Activated CD8-positive, alpha-beta memory T cell treated with anti-CD3 and anti-CD28 coated beads for 48 hours (primary cell): ENCODE results near the gene C10orf90.

Source experiments
- DNase-seq, 3 experiments: peaks; one replicate each; pipeline ENCODE4 v3.0.0-alpha.2; 2020; ENCODE audit warnings: low read depth in 2 of 3, low spot score in 2 of 3

Gene C10orf90

DNA sequence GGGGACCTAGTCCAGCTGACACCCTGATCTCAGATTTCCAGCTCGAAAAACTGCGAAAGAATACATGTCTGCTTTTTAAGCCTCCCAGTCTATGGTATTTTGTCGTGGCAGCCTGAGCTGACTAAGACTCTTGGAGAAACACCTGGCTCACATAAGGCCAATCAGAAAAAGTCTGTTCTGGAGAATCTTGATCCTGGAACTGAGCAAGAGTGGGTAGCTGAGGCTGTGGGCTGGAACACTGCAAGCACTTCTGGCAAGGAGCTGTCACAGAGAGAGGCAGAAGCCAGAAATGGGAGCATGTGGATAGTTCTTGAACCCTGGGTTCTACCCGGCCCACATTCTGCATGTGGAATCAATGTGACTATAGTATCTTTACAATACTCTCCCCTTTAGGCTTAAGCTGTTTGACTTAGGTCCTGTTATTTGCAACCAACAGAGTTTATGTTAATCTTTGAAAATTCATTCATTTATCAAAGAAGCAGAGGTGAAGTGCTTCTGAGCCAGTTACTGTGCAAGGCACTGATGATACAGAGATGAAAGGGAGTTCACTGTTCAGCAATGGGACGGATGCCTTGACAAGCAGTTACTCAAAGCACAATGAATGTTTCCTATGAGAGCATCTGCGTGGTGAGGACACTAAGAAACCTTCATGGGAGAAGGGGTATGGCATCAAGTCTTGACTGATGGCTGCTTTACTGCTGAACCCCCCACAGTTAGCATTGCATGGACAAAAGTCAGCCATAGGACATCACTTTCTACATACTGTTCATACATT lies 4.4 kb upstream of the C10orf90 start:
- DNase-seq: no peak

DNA sequence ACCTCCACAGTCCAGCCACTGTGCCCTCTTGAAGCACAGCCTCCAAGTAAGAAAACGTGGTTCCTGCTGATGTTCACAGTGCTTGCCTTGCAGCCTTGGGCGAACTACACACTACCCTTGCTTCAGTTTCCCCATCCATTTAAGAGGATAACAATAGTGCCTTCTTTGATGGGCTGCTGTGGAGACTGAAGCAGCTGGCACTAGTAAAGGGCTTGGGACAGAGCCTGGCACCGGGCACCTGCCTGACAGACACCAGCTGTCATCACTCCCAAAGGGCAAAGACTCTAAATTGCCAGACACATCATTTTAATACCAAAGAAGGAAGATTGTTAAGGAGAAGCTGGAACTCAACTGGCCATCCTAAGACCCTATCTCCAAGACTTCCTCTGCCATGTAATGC lies 3.1 kb upstream of the C10orf90 start:
- DNase-seq: no peak

DNA sequence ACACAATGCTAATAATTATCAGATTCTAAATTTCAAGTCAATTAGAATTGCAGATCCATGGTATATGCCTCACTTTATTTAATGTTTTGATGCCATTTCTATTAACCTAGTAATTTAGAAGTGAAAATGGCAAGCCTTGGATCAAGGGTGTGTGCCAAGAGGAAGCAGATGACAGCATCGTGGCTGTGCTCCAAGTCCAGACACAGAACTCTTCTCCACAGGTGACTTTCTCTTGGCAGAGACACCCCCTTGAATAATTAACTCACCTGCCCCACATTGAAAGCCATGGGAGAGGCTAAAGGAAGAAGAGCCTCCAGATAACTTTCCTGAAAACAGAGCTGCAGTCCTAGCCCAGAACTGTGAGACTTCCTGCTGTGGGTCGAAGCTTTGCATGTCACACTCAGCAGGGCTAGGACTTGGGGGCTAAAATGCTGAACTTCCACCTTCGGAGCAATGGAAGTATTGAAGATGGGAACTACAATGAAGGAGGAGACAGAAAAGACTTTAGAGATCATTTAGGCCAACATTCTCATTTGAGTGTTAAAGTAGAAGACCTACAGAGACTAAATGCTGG lies 996 bp upstream of the C10orf90 start:
- no peak for DNase-seq

DNA sequence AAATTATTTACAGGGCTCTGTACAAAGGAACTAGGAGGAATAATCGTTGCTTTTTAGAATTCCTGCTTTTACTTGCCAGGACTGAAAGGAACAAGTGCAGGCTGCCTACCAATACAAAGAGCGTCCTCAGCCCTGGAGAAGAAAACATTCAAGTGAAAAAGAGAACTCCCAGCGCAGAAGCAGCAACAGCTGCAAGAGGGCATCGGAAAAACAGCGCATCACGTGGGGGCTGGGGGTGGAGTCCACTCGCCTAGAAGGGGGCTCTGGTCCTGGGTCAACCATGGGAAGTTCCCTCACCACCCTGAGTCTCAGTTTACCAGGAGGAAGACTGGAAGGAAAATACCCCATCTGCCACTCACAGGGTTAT lies 385 bp upstream of the C10orf90 start:
- DNase-seq: no peak

DNA sequence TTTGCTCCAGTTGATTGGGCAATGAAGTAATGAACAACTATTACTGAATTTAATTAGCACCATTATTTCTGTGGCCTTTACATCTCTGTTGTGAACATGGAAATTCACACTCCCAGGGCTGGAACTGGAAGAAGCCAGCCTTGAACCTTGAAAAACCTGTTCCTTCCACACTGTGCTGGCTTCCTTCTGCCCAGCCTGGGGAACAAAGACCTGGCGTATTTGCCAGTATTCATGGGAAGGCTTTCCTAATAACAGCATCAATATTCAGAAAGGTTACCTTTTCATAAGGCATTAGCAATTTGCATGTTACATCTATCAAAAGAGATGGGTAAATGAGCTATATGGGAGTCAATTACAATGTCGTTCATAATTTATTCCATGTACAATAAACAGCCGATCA lies 1.3 kb downstream of the C10orf90 start:
- no peak for DNase-seq

DNA sequence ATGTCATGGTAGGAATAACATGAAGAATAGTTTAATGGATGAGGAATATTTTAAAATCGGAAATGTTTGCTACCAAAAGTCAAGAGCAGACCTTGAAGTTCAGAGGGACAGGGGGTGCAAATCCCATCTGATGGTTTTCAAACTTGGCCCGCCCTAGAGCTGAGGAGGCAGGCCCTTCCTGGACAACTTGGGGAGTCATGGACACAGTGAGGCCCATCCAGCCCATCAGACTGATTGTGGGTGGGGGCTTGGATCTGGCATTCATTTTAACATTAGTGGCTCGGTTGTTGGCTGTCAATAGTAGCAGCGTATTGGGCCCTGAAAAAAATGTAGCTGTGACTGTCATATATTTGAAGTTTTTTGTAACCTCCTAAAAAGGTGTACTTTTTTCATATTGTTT lies 2.0 kb downstream of the C10orf90 start:
- no peak for DNase-seq

DNA sequence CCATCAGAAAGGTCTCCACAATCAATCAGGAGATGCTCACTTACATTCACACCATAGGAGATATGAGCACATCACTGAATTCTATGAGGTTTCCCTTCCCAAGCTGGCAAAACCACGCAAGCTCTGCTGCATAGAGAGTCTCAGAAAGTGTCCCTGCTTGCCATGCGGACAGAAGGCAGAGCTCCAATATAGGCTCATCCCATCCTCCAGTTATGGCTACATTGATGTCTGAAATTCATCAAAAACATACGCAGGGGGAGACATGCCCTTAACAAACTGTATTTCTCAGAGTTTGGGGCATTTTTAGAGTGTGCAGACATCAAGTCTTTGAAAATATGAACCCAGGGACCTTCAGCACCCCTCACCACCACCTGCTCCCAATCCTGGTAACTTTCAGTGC lies 2.9 kb downstream of the C10orf90 start:
- DNase-seq: no peak

DNA sequence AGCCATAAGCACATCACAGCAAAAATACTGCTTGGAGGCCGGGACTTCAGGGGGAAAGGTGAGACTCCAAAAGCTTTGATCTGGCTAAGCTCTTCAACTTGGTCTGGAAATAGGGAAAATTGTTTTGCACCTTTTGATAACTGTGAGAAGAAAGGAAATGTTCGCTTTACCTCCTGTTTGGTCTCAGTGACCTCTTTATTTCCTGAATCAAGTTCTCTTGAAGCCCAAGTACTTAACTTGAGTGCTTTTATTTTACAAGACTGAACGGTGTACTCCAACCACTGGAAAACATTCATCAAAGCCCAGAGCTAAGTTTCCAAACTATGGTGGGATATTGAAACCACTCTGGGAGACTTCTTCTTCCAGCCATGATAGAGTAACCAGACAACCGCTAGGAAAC lies 5.3 kb downstream of the C10orf90 start:
- no peak for DNase-seq

DNA sequence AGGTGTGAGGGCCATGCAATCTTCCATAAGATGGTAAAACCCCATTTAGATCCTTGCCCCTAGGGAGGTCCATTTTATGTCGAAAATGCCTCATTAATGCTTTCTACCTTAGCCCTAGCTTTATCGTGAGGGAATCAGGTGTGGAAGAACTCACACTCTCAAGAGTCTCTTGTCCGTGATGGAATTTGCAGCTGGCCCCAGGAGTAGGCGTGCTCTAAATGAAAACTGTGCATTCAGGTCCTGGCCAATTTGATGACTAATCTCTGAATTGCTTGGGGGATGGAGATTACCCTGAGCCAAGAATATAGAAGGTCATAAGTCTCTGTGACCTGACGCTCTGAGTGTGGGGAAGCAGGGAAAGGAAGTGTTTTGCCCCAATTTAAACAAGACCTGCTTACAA lies 6.6 kb downstream of the C10orf90 start:
- no peak for DNase-seq

DNA sequence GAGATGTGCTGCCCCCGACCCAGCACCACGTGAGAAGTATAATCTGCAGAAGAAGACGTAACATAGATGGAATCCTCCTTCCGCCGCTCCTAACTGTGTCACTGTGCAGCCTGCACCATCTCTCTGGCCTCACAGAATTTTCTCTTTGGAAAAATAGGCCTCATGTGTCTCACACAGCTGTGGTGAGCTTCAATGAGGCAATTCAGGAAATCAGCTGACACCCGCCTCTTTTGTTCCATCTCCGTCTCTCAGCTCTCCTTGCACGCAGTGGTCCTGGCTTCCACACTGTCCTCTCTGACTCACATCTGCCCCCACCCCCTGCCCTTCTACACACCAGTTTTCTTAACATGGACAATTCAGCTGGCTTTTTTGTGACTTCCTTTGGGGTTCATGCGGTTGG lies 7.2 kb downstream of the C10orf90 start:
- DNase-seq: peak in 1 of 3 experiments; percentile 0

DNA sequence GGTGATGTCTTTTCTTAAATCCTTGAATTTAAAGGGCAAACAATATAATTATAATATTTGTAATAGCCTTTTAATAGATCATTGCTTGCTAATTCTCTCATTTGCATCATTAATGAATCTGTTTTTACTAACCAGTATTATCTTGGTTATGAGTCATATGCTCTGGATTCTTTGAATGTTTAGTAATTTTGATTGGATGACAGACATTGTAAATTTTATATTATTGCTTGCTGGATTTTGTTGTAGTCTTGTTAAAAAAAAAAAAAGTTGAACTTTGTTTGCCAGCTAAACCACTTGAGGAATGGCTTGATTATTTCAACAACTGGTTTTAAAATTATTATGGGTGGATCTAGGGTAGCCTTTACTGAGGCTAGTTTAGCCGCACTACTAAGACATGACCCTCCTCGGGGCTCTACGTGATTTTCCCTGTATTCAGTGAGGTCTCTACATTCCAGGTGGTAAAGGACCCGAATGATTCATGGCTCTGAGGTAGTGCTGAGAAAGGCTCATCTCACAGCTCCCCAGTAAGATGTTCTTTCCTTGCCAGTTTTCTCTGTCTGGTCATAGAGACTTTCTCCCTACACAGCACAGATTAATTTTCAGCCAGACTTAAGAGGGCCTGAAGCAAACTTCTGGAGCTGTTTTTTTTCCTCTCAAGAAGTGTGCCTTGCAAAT lies 8.5 kb downstream of the C10orf90 start:
- DNase-seq: no peak

DNA sequence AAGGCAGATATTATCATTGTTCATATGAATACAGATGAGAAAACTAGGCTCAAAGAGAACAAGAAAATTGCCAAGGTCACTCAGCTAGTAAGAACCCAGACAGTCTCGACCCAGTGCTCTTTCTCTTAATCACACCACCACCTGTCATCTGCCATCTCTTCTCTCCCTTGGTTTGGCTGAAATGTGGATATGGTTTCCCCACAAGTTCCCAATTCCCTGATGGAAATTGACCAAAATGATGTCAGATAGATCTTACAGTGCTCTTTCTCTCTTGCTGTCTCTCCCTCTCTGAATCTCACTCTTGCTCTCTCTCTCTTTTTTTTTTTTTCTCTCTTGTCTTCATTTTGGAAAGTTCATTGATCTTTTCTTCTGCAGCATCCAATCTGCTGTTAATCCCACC lies 9.1 kb downstream of the C10orf90 start:
- DNase-seq: no peak

DNA sequence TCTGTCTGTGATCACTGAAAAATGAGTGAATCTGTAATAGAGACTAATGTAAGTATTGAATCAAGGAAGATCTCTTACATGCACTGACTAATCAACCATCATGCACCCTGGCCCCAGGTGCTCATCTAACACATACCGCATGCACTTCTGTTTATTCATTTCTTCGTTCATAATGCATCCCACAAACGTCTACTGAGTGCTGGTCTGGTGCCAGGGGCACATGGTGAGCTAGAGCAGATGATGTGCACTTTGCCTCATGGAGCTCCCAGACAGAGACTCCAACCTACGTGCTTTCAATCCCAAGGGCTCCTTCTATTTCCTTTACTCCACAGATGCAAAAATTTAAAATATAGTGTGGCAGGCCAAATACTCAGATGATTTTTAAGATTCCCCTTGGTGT lies 10.7 kb downstream of the C10orf90 start:
- DNase-seq: no peak

DNA sequence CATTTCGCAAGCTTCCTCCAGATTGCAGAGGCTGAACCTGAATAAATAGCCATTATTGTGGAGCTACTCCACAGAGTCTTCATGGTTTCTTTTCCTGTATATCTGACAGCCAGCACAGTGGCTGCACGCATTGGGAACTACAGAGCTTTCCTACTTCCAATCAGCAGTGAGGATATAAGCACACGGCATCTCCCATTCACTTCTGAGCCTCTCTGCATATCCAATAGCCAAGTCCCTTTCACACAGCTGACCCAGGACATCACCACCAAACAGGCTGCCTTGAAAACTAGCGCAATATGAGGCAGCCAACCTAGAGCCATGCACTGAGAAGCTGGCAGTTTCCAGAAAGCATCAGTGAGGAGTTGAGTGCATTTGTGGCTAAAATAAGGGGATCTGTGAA lies 11.6 kb downstream of the C10orf90 start:
- no peak for DNase-seq

DNA sequence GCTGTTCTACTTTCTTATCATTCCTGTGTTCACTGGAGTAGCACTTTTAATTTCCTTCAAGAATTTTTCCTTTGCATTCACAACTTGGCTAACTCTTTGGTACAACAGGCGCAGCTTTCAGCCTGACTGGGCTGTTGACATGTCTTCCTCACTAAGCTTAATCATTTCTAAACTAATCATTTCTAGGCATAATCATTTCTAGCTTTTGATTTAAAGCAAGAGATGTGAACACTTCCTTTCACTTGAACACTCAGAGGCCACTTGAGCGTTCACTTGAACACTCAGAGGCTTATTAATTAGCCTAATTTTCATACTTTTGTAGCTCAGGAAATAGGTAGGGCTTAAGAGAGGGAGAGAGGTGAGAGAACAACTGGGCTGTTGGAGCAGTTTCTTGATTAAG lies 15.9 kb downstream of the C10orf90 start:
- no peak for DNase-seq

DNA sequence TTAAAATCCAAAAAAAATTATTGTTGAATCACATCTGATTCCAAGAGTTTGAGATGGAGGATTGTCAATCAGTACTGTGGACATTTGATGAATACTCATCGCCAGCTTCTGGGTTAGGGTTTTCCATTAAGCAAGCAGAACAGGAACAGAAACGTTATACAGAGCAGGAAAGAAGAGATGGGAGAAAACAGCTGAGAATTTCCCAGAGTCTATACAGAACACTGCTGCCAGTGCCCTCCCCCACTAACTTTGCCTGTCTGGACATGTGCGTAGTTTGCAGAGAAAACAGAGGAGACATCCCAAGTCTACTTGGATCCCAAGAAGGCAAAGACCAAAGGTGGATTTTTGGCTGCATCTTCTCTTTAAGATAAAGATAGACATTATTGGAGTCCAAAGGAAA lies 19.0 kb downstream of the C10orf90 start:
- DNase-seq: no peak

DNA sequence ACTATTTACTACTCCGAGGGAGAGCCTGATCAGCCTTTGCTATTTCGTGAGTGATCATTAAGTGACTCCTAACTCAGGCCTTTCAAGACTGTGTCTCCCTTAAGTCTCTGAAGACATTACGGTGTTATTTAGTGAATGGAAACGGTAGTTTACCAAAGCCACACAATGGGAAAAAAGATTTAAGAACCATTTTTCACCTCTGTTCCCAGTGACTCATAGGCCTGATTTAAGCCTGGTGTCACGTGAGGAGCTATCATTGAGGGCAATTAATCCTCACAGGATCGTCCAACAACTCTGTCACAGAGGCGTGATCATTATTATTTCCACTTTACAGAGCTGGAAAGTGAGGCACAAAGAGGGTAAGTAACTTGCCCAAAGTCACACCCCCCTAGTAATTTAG lies 20.3 kb downstream of the C10orf90 start:
- no peak for DNase-seq

DNA sequence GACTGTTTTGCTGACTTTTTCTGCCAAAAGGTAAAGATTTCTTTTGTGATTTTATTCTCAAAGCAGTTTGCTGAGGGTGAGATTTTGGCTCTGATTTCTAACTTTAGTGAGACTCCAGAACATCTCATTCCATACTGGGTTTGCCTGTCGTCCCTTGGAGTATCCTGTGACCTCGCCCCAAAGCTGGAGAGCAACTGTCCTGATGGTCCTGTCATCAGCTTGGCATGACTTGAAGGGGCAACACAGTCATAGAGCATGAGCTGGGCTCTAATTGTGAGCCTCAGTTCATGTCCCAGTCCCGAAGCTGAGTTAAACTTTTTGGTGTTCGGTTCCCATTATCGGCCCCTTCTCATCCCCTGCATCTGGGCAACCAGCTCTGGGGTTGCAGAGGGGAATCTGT lies 23.4 kb downstream of the C10orf90 start:
- no peak for DNase-seq

DNA sequence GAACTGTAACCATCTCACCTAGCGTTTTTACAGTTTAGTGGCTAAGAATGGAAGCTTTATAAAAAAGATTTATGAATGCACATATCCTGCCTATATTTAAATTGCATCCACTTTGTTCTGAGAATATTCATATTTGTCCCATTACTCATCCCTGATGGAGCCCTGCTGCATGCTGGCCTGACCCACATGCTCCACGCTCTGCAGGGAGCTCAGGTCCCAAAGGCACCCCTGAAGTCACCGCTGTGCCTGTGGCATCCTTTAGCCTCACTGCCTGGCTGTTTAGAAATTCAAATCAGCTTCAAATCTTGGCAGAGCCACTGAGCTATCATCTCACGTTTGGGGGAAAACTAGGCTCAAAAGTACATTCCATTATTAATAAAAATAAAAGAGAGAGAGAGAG lies 24.4 kb downstream of the C10orf90 start:
- no peak for DNase-seq

DNA sequence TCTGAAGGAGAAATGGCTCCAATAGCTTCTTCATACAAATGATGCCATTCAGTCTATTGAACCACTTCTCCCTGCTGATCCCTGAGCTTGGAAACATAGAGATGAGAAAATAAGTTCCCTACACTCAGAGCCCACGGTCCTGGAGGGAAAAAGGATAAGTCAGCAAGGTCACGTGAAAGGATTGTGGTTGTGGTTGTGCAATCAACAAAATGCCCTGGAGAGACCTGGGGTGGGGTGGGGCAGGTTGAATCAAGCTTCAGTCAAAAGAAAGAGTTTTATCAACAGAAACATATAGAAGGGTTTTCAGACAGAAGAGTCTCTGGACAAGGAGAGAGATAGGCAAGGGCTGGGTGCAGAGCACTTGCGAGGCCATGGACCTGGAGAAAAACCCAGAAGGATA lies 30.1 kb downstream of the C10orf90 start:
- no peak for DNase-seq

DNA sequence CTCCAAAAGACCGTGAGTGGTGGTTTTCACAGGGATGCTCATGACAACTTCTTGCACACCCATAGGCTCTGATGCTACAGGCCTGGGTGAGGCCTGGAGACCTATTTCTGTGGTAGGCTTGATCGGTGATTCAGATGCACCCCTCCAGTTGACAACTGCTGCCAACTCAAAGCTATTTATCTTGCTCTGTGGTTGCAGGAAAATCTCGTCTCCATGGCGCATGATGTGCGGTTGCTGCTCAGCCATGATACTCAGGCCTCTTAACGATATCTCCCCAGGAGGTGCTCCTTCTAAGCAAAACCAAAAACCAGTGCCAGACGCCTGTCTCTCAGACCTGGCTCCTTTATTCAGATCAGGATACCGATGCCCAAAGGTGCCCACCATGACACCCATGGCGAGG lies 31.4 kb downstream of the C10orf90 start:
- DNase-seq: no peak

DNA sequence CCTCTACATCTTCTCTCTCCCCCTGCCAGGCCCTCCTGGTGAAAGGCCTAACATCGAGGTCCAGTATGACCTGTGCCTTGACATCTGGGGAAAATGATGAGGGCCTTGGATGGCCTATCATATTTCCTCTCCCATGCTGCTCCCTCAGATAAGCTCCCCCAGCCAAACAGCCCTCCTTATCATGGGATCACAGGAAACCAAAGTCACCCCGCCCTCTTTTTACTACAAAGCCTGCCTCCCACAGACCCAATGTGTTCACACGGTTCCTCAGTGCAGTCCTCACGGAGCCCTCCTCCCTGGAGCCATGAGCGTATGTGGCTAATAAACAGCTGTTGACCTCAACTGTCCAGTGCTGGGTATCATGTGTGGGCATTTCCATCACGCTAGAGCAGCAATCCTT lies 32.0 kb downstream of the C10orf90 start:
- DNase-seq: no peak

DNA sequence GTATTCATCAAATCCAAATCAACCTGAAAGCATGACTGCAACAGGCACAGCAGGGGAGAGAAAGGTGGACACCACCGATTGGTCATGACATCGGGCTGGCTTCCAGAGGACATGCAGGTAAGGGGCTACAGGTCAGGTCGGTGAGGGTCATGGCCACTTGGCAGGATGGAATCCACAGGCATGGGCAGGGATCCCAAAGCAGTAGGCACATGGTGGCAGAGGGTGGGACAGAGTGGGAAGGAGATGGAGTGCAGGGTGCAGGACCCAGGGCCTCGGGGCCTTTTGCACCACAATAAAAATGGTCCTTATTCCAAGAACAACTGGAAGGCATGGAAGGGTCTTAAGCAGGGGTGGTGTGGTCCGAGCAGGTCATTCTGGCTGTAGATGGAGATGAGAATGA lies 33.0 kb downstream of the C10orf90 start:
- no peak for DNase-seq
